GM12878 (cell line): ENCODE results near the gene MPPED1. TPM values are rescaled to one million over a fixed set of nuclear protein-coding genes. Genes with fewer than 3 reads are reported as not detected.

Source experiments
- ATAC-seq: fragments of 200-7000 bp; cut with Tn5 transposase; 3 replicates; pipeline ENCODE4 v1.9.1; 2020; ENCODE audit warnings: mild to moderate bottlenecking, moderate library complexity
- BruUV-seq: library from RNA; stranded (reverse); fragments of 400-500 nt; replicated peaks from 2 replicates; lab custom pipeline; 2021; lab: Mats Ljungman, UMichigan
- CTCF ChIA-PET: fragments of 300-600 bp; sonication (Branson Sonifier 250); formaldehyde crosslinking; extraction: SDS; loops from one replicate; lab custom pipeline; 2021; ENCODE audit warnings: inconsistent platforms; lab: Yijun Ruan, JAX
- POLR2A ChIA-PET: fragments of 350-600 bp; formaldehyde crosslinking; extraction: SDS; loops from one replicate; lab custom pipeline; 2021; ENCODE audit warnings: inconsistent platforms; lab: Charles Lee
- RAD21 ChIA-PET: fragments of 300-600 bp; sonication (Branson Sonifier 250); formaldehyde crosslinking; loops from one replicate; lab custom pipeline; 2023; ENCODE audit warnings: antibody characterized with exemption; ENCODE audit not compliant: unreplicated experiment; lab: Charles Lee
- SMC1A ChIA-PET: fragments of 300-600 bp; sonication (Branson Sonifier 250); formaldehyde crosslinking; loops from one replicate; lab custom pipeline; 2023; ENCODE audit not compliant: unreplicated experiment, uncharacterized antibody; lab: Charles Lee
- DNase-seq: peaks from one replicate; pipeline ENCODE4 v3.0.0-alpha.2; 2011; ENCODE audit warnings: low read depth, low spot score
- FAIRE-seq: peaks from 3 replicates; lab custom pipeline; 2011; peaks lifted over from hg19 to GRCh38; lab: Jason Lieb, UNC
- H2AFZ ChIP-seq: 2 replicates; pipeline ENCODE4 v1.6.0; 2011; ENCODE audit warnings: low read depth, low read length, control low read depth; ENCODE audit not compliant: control insufficient read depth
- H3K27ac ChIP-seq: 2 replicates; pipeline ENCODE4 v1.5.1; 2011; ENCODE audit warnings: control low read depth; ENCODE audit not compliant: control insufficient read depth, insufficient read depth
- H3K27me3 ChIP-seq, 2 experiments: replicated peaks in 1 of 2; 2 replicates each; pipeline versions ENCODE4 v1.6.0 to v1.6.1; 2011; ENCODE audit warnings: low read length in 1 of 2; ENCODE audit not compliant: control insufficient read depth in 2 of 2, insufficient read depth in 2 of 2
- H3K36me3 ChIP-seq, 2 experiments: 2 replicates each; pipeline ENCODE4 v1.5.1; 2011; ENCODE audit warnings: low read length in 1 of 2; ENCODE audit not compliant: control insufficient read depth in 2 of 2, insufficient read depth in 2 of 2
- H3K4me1 ChIP-seq: 2 replicates; pipeline ENCODE4 v1.6.1; 2011; ENCODE audit warnings: mild to moderate bottlenecking, low read length, moderate library complexity, mixed read lengths; ENCODE audit not compliant: control insufficient read depth, insufficient read depth
- H3K4me2 ChIP-seq: 2 replicates; pipeline ENCODE4 v1.6.0; 2011; ENCODE audit warnings: control low read depth; ENCODE audit not compliant: control insufficient read depth, insufficient read depth
- H3K4me3 ChIP-seq: fragments of 200-600 bp; sonication (generic); 2 replicates; pipeline ENCODE4 v1.5.1; 2016
- H3K79me2 ChIP-seq: 2 replicates; pipeline ENCODE4 v1.6.0; 2011; ENCODE audit warnings: low read length; ENCODE audit not compliant: control insufficient read depth, insufficient read depth
- H3K9ac ChIP-seq: 2 replicates; pipeline ENCODE4 v1.8.0; 2011; ENCODE audit warnings: low read length, control low read depth, mixed read lengths; ENCODE audit not compliant: control insufficient read depth, insufficient read depth
- H3K9me3 ChIP-seq: replicated peaks from 3 replicates; pipeline ENCODE4 v1.5.1; 2011; ENCODE audit warnings: mild to moderate bottlenecking, low read length; ENCODE audit not compliant: control insufficient read depth, insufficient read depth
- H4K20me1 ChIP-seq: 2 replicates; pipeline ENCODE4 v1.6.0; 2011; ENCODE audit not compliant: control insufficient read depth, insufficient read depth
- BMI1 ChIP-seq: fragments of 450-650 bp; IDR thresholded peaks from 2 replicates; pipeline ENCODE4 v1.6.1; 2016; ENCODE audit warnings: mild to moderate bottlenecking, moderate library complexity, borderline replicate concordance
- E4F1 ChIP-seq: fragments of 450-650 bp; IDR thresholded peaks from 2 replicates; pipeline ENCODE4 v1.6.1; 2018; ENCODE audit warnings: borderline replicate concordance, mild to moderate bottlenecking; ENCODE audit not compliant: partially characterized antibody
- ETV6 ChIP-seq, 2 experiments: fragments of 450-650 bp in 1 of 2; IDR thresholded peaks in 1 of 2; conservative IDR thresholded peaks in 1 of 2; 2 replicates each; pipeline ENCODE4 v1.6.1; 2014; ENCODE audit warnings: antibody characterized with exemption in 1 of 2, borderline replicate concordance in 1 of 2, low read depth in 1 of 2, mild to moderate bottlenecking in 1 of 2, moderate library complexity in 1 of 2
- IKZF1 ChIP-seq: fragments of 450-650 bp; conservative IDR thresholded peaks from 2 replicates; pipeline ENCODE4 v1.6.1; 2017; ENCODE audit warnings: antibody characterized with exemption, mild to moderate bottlenecking
- KLF5 ChIP-seq: fragments of 450-650 bp; IDR thresholded peaks from 2 replicates; pipeline ENCODE4 v1.6.1; 2014; ENCODE audit warnings: mild to moderate bottlenecking; ENCODE audit not compliant: partially characterized antibody
- LARP7 ChIP-seq: fragments of 450-650 bp; IDR thresholded peaks from 2 replicates; pipeline ENCODE4 v1.6.1; 2017; ENCODE audit warnings: mild to moderate bottlenecking
- MTA3 ChIP-seq: IDR thresholded peaks from 2 replicates; pipeline ENCODE4 v1.6.1; 2012; ENCODE audit warnings: low read length, inconsistent platforms, borderline replicate concordance
- MYB ChIP-seq: fragments of 150-350 bp; IDR thresholded peaks from 2 replicates; pipeline ENCODE4 v1.6.1; 2014; ENCODE audit warnings: mild to moderate bottlenecking, low read depth, low read length, borderline replicate concordance
- NBN ChIP-seq: fragments of 450-650 bp; IDR thresholded peaks from 2 replicates; pipeline ENCODE4 v1.6.1; 2016
- RB1 ChIP-seq: fragments of 450-650 bp; formaldehyde crosslinking; IDR thresholded peaks from 2 replicates; pipeline ENCODE4 v1.6.1; 2017; ENCODE audit warnings: mild to moderate bottlenecking, borderline replicate concordance
- RFX5 ChIP-seq: IDR thresholded peaks from 2 replicates; pipeline ENCODE4 v1.6.1; 2011; ENCODE audit warnings: low read depth, low read length, improper control_type of control experiment
- SMARCA5 ChIP-seq: fragments of 450-650 bp; IDR thresholded peaks from 2 replicates; pipeline ENCODE4 v1.6.1; 2017; ENCODE audit warnings: mild to moderate bottlenecking
- SRF ChIP-seq, 2 experiments: IDR thresholded peaks; 2 replicates each; pipeline ENCODE4 v1.6.1; 2011; ENCODE audit warnings: low read depth in 2 of 2, low read length in 2 of 2, mild to moderate bottlenecking in 1 of 2, moderate library complexity in 1 of 2
- USF1 ChIP-seq: IDR thresholded peaks from 2 replicates; pipeline ENCODE4 v1.6.1; 2011; ENCODE audit warnings: borderline replicate concordance, low read depth, mild to moderate bottlenecking, moderate library complexity, mixed read lengths, low read length; ENCODE audit not compliant: insufficient read depth; ENCODE audit errors: extremely low read length
- WGBS: methylation state at CpG from one replicate; pipeline ENCODE4 v1.1.6; 2016; ENCODE audit warnings: low lambda C conversion rate; ENCODE audit not compliant: insufficient replicate concordance, insufficient coverage; ENCODE audit errors: missing lambda C conversion rate; 5-methylcytosine and 5-hydroxymethylcytosine counted together
- in situ Hi-C: fragments of 300-500 bp; cut with MboI; formaldehyde crosslinking; loops from 9 replicates; pipeline ENCODE4 v1.14.3; 2018; ENCODE audit warnings: mixed read lengths
- intact Hi-C: fragments of 100-400 bp; cut with micrococcal nuclease; formaldehyde crosslinking; loops from one replicate; pipeline ENCODE4 v1.14.2; 2022; ENCODE audit not compliant: unreplicated experiment
- polyA plus RNA-seq, 11 experiments: library from polyadenylated mRNA; depleted of rRNA in 4 of 11; unstranded in 6 of 11; stranded (reverse) in 5 of 11; fragments of >200 nt; fragmentation: Nextera tagmentation in 4 of 11; fragmentation: Illumina TruSeq in 1 of 11; extraction: Ambion mirVana in 4 of 11; extraction: Trizol in 1 of 11; gene quantifications; 1 replicate in 1 of 11; 2 replicates in 10 of 11; pipeline versions ENCODE4 v1.2.1 to v1.2.3, GENCODE V29; 2011 to 2016; ENCODE audit warnings: inconsistent platforms in 2 of 11, missing spikeins in 2 of 11, low read depth in 1 of 11
- total RNA-seq, 4 experiments: library from RNA; depleted of rRNA in 3 of 4; stranded (reverse); fragments of >200 nt in 3 of 4; fragmentation: Illumina TruSeq in 1 of 4; extraction: Trizol in 1 of 4; gene quantifications; 2 replicates each; pipeline versions ENCODE4 v1.2.1 to v1.2.3, GENCODE V29; 2013 to 2021
- TF ChIP-seq, protein P1 (sequence below): fragments of 150-350 bp; IDR thresholded peaks from 2 replicates; pipeline ENCODE4 v1.6.1; 2016; ENCODE audit warnings: low read depth, low read length

The MPPED1 gene
- total and polyA plus RNA-seq, 10 of the 15 experiments (the other 5 are each of a cell fraction or from before 2014, with no cell fraction given) = 0.11 TPM; not detected in 9

DNA sequence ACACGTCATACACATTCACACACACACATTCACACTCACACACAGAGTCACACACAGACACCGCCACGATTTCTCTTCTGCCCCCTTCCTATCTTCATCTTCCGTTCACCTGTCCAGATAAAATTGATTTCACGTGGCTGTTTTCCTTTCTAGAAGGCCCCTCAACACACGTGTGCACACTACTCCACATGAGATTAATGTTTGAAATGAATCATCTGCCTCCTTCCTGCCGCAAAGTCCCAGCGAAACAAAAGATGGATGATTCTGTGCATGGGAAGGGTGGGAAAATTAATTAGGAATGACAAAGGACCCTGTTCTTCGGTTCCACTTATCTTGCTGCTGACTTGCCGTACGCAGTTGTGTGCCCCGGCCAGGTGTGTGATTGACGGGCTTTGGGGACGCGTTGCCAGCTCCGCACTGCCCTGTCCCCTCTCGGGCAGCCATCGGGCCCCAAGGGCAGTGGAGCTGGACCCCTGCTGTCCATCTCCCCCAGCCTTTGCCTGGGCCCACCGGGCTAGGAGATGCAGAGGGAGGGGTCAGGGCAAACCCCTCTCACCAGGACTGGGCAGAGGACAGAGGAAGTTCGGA is 73.8 kb downstream of the MPPED1 start:
- WGBS = 55% methylated on average over 20 of the region's 20 CpGs
- H3K4me3 ChIP-seq = no peak overlapping the region
- H3K79me2 ChIP-seq = no peaks in the 10 kb centered on the region
- H3K4me2 ChIP-seq = no peak overlapping the region
- ATAC-seq = no peak
- H2AFZ ChIP-seq = no peak overlapping the region
- no peaks in the 10 kb centered on the region for H3K9me3 ChIP-seq
- no peak overlapping the region for H3K27ac ChIP-seq
- ChIA-PET RAD21 (no interaction called here), POLR2A (no interaction called here), CTCF (no interaction called here), SMC1A (no interaction called here)
- H3K27me3 ChIP-seq = no peaks in the 10 kb centered on the region
- no TSS peak for BruUV-seq
- no peaks in the 10 kb centered on the region for H4K20me1 ChIP-seq
- no peaks in the 10 kb centered on the region for H3K4me1 ChIP-seq
- H3K9ac ChIP-seq = no peak overlapping the region
- intact Hi-C loops (no loop called here), in situ Hi-C loops (no loop called here)
- no peak for FAIRE-seq
- H3K36me3 ChIP-seq = no peaks in the 10 kb centered on the region
- no peak for DNase-seq
- TF ChIP-seq RFX5 (no peak), USF1 (no peak), E4F1 (no peak), MYB (no peak), KLF5 (no peak), NBN (no peak), LARP7 (no peak), SMARCA5 (no peak), ETV6 (conservative IDR thresholded peaks at IDR 0.05 in 1 of 2, IDR thresholded peaks at IDR 0.05 in 1 of 2; ENCODE audit: borderline replicate concordance in 1 of 2, low read depth in 1 of 2) (no peak), BMI1 (no peak), IKZF1 (no peak), MTA3 (no peak), SRF (IDR thresholded peaks at IDR 0.05; ENCODE audit: low read depth in 2 of 2, low read length in 2 of 2) (no peak), RB1 (no peak)
- TF ChIP-seq, protein P1, sequence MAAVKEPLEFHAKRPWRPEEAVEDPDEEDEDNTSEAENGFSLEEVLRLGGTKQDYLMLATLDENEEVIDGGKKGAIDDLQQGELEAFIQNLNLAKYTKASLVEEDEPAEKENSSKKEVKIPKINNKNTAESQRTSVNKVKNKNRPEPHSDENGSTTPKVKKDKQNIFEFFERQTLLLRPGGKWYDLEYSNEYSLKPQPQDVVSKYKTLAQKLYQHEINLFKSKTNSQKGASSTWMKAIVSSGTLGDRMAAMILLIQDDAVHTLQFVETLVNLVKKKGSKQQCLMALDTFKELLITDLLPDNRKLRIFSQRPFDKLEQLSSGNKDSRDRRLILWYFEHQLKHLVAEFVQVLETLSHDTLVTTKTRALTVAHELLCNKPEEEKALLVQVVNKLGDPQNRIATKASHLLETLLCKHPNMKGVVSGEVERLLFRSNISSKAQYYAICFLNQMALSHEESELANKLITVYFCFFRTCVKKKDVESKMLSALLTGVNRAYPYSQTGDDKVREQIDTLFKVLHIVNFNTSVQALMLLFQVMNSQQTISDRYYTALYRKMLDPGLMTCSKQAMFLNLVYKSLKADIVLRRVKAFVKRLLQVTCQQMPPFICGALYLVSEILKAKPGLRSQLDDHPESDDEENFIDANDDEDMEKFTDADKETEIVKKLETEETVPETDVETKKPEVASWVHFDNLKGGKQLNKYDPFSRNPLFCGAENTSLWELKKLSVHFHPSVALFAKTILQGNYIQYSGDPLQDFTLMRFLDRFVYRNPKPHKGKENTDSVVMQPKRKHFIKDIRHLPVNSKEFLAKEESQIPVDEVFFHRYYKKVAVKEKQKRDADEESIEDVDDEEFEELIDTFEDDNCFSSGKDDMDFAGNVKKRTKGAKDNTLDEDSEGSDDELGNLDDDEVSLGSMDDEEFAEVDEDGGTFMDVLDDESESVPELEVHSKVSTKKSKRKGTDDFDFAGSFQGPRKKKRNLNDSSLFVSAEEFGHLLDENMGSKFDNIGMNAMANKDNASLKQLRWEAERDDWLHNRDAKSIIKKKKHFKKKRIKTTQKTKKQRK = no peak
